Hepatocyte (in vitro differentiated cells): ENCODE results near the gene GPR141. TPM values are rescaled to one million over a fixed set of nuclear protein-coding genes. Genes with fewer than 3 reads are reported as not detected.

ENCODE experiments used
- DNase-seq: peaks from one replicate; pipeline ENCODE4 v3.0.0-alpha.2; 2016; ENCODE audit warnings: low spot score
- H2AFZ ChIP-seq: fragments of 200-600 bp; sonication (generic); 2 replicates; pipeline ENCODE4 v1.6.0; 2016; ENCODE audit warnings: antibody characterized with exemption, mild to moderate bottlenecking
- H3K27ac ChIP-seq: fragments of 200-600 bp; sonication (generic); 2 replicates; pipeline ENCODE4 v1.5.1; 2016; ENCODE audit warnings: mild to moderate bottlenecking
- H3K27me3 ChIP-seq: fragments of 200-600 bp; sonication (generic); 2 replicates; pipeline ENCODE4 v1.6.1; 2016
- H3K36me3 ChIP-seq: fragments of 200-600 bp; sonication (generic); replicated peaks from 2 replicates; pipeline ENCODE4 v1.5.1; 2016; ENCODE audit warnings: low read depth; ENCODE audit not compliant: insufficient read depth
- H3K4me1 ChIP-seq: fragments of 200-600 bp; sonication (generic); 2 replicates; pipeline ENCODE4 v1.5.1; 2016; ENCODE audit warnings: mild to moderate bottlenecking, moderate library complexity; ENCODE audit not compliant: insufficient read depth
- H3K4me2 ChIP-seq: fragments of 200-600 bp; sonication (generic); 2 replicates; pipeline ENCODE4 v1.6.0; 2016
- H3K4me3 ChIP-seq: fragments of 200-600 bp; sonication (generic); 2 replicates; pipeline ENCODE4 v1.5.1; 2016; ENCODE audit warnings: mild to moderate bottlenecking
- H3K79me2 ChIP-seq: fragments of 200-600 bp; sonication (generic); 2 replicates; pipeline ENCODE4 v1.6.0; 2017; ENCODE audit warnings: mild to moderate bottlenecking
- H3K9me2 ChIP-seq: fragments of 200-600 bp; sonication (generic); replicated peaks from 2 replicates; pipeline ENCODE4 v1.6.0; 2017; ENCODE audit warnings: mild to moderate bottlenecking; ENCODE audit not compliant: insufficient read depth
- H3K9me3 ChIP-seq: fragments of 200-600 bp; sonication (generic); 2 replicates; pipeline ENCODE4 v1.5.1; 2016; ENCODE audit warnings: low read depth, mild to moderate bottlenecking
- H4K20me1 ChIP-seq: fragments of 200-600 bp; sonication (generic); 2 replicates; pipeline ENCODE4 v1.6.0; 2016; ENCODE audit warnings: mild to moderate bottlenecking; ENCODE audit not compliant: insufficient read depth, poor library complexity, severe bottlenecking
- CTCF ChIP-seq: fragments of 200-600 bp; sonication (generic); IDR thresholded peaks from 2 replicates; pipeline ENCODE4 v1.5.1; 2016; ENCODE audit warnings: antibody characterized with exemption, mild to moderate bottlenecking; ENCODE audit not compliant: poor library complexity
- EZH2 ChIP-seq: fragments of 200-600 bp; sonication (generic); IDR thresholded peaks from 2 replicates; pipeline ENCODE4 v1.6.1; 2016; ENCODE audit warnings: antibody characterized with exemption, mild to moderate bottlenecking, borderline replicate concordance
- EZH2phosphoT487 ChIP-seq: fragments of 200-600 bp; sonication (generic); IDR thresholded peaks from one replicate; pipeline ENCODE4 v1.6.1; 2018; ENCODE audit warnings: antibody characterized with exemption, mild to moderate bottlenecking, low read depth, moderate library complexity; ENCODE audit not compliant: unreplicated experiment, severe bottlenecking
- WGBS: methylation state at CpG from one replicate; pipeline ENCODE4 v1.1.6; 2016; ENCODE audit warnings: low lambda C conversion rate; ENCODE audit errors: missing lambda C conversion rate; 5-methylcytosine and 5-hydroxymethylcytosine counted together
- polyA plus RNA-seq: library from polyadenylated mRNA; unstranded; fragments of >200 nt; fragmentation: Nextera tagmentation; extraction: Ambion mirVana; gene quantifications from 2 replicates; pipeline ENCODE4 v1.2.1, GENCODE V29; 2016
- total RNA-seq: library from RNA; depleted of rRNA; stranded (reverse); fragments of >200 nt; gene quantifications from 2 replicates; pipeline ENCODE4 v1.2.3, GENCODE V29; 2014

Gene GPR141
- total and polyA plus RNA-seq, 2 experiments from 2014 or later: not detected

- Histone ChIP-seq H3K9me2 (no peaks in the 10 kb centered on the region), H3K36me3 (no peaks in the 10 kb centered on the region), H3K4me3 (no peak overlapping the region), H3K4me2 (no peak overlapping the region), H2AFZ (no peak overlapping the region), H4K20me1 (no peaks in the 10 kb centered on the region), H3K27me3 (no peaks in the 10 kb centered on the region), H3K4me1 (no peaks in the 10 kb centered on the region), H3K9me3 (no peaks in the 10 kb centered on the region), H3K79me2 (no peaks in the 10 kb centered on the region), H3K27ac (no peak overlapping the region)
- TF ChIP-seq EZH2 (no peak), EZH2phosphoT487 (no peak), CTCF (no peak)
- 61% methylated on average over 1 of the region's 1 CpG for WGBS
- DNase-seq: peak; percentile 22
These were observed 45.2 kb downstream of the GPR141 start for GRCh38 chr7:37728747-37729146.

GRCh38 chr7:37729181-37729580, 45.6 kb downstream of the GPR141 start:
- DNase-seq: no peak
- no peak overlapping the region for H3K4me3 ChIP-seq
- H4K20me1 ChIP-seq: no peaks in the 10 kb centered on the region
- H2AFZ ChIP-seq: no peak overlapping the region
- H3K9me2 ChIP-seq: no peaks in the 10 kb centered on the region
- TF ChIP-seq EZH2phosphoT487 (no peak), CTCF (no peak), EZH2 (no peak)
- no peak overlapping the region for H3K4me2 ChIP-seq
- H3K9me3 ChIP-seq: no peaks in the 10 kb centered on the region
- H3K4me1 ChIP-seq: no peaks in the 10 kb centered on the region
- no peaks in the 10 kb centered on the region for H3K27me3 ChIP-seq
- no peaks in the 10 kb centered on the region for H3K36me3 ChIP-seq
- no peaks in the 10 kb centered on the region for H3K79me2 ChIP-seq
- H3K27ac ChIP-seq: no peak overlapping the region

- Histone ChIP-seq H3K27me3 (no peaks in the 10 kb centered on the region), H3K27ac (no peak overlapping the region), H3K4me3 (no peak overlapping the region), H3K79me2 (no peaks in the 10 kb centered on the region), H3K9me2 (no peaks in the 10 kb centered on the region), H3K9me3 (no peaks in the 10 kb centered on the region), H3K4me2 (no peak overlapping the region), H2AFZ (no peak overlapping the region), H3K36me3 (no peaks in the 10 kb centered on the region), H4K20me1 (no peaks in the 10 kb centered on the region), H3K4me1 (no peaks in the 10 kb centered on the region)
- TF ChIP-seq EZH2 (no peak), EZH2phosphoT487 (no peak), CTCF (no peak)
- 81% methylated on average over 4 of the region's 4 CpGs for WGBS
- no peak for DNase-seq
These were observed 46.9 kb downstream of the GPR141 start for GRCh38 chr7:37730501-37730900.

GRCh38 chr7:37732253-37732652, 48.7 kb downstream of the GPR141 start:
- peak; percentile 66 for DNase-seq
- H3K4me2 ChIP-seq: no peak overlapping the region
- no peaks in the 10 kb centered on the region for H3K9me3 ChIP-seq
- H3K27me3 ChIP-seq: no peaks in the 10 kb centered on the region
- no peaks in the 10 kb centered on the region for H4K20me1 ChIP-seq
- no peaks in the 10 kb centered on the region for H3K36me3 ChIP-seq
- no peaks in the 10 kb centered on the region for H3K79me2 ChIP-seq
- H3K9me2 ChIP-seq: no peaks in the 10 kb centered on the region
- no peak overlapping the region for H3K27ac ChIP-seq
- WGBS: 9% methylated on average over 3 of the region's 3 CpGs
- H3K4me3 ChIP-seq: no peak overlapping the region
- TF ChIP-seq CTCF: peak; percentile 68
- TF ChIP-seq EZH2phosphoT487: no peak
- no peaks in the 10 kb centered on the region for H3K4me1 ChIP-seq
- H2AFZ ChIP-seq: no peak overlapping the region
